K562 (cell line): ENCODE results near the gene RAB14. TPM values are rescaled to one million over a fixed set of nuclear protein-coding genes. Genes with fewer than 3 reads are reported as not detected.

Experiments
- ATAC-seq: fragments of 200-7000 bp; cut with Tn5 transposase; 3 replicates; pipeline ENCODE4 v1.9.1; 2020; ENCODE audit warnings: moderate library complexity
- BruUV-seq: library from RNA; stranded (reverse); fragments of 400-500 nt; replicated peaks from 2 replicates; lab custom pipeline; 2021; lab: Mats Ljungman, UMichigan
- CTCF ChIA-PET: fragments of 300-600 bp; formaldehyde crosslinking; extraction: SDS; loops from one replicate; lab custom pipeline; 2021; ENCODE audit warnings: low intra/inter-chr PET ratio; lab: Yijun Ruan, JAX
- POLR2A ChIA-PET: fragments of 300-600, 350-650 bp; sonication (Branson Sonifier 250); formaldehyde crosslinking; extraction: SDS; loops from one replicate; lab custom pipeline; 2021; ENCODE audit warnings: antibody characterized with exemption, inconsistent platforms; lab: Yijun Ruan, JAX
- DNase-seq, 4 experiments: peaks; one replicate each; pipeline versions ENCODE4 v3.0.0 to v3.0.0-alpha.2; 2011 to 2018; ENCODE audit warnings: low spot score in 3 of 4, mixed read lengths in 3 of 4; ENCODE audit errors: extremely low read depth in 1 of 4
- FAIRE-seq: peaks from 2 replicates; lab custom pipeline; 2011; peaks lifted over from hg19 to GRCh38; lab: Jason Lieb, UNC
- H2AFZ ChIP-seq: 2 replicates; pipeline ENCODE4 v1.6.0; 2011; ENCODE audit warnings: low read depth, low read length, control low read depth, inconsistent platforms
- H3K27ac ChIP-seq: fragments of 200-600 bp; 3 replicates; pipeline ENCODE4 v1.8.0; 2011; ENCODE audit warnings: low read depth, mild to moderate bottlenecking, control low read depth, inconsistent platforms, low read length, moderate library complexity, mixed read lengths; ENCODE audit errors: extremely low read depth
- H3K27me3 ChIP-seq, 2 experiments: fragments of 300-600 bp in 1 of 2; 2 replicates in 1 of 2; 3 replicates in 1 of 2; pipeline versions ENCODE4 v1.6.0 to v1.8.0; 2011; ENCODE audit warnings: inconsistent platforms in 2 of 2, low read length in 2 of 2, mild to moderate bottlenecking in 1 of 2, mixed read lengths in 1 of 2, moderate library complexity in 1 of 2; ENCODE audit not compliant: control insufficient read depth in 2 of 2, insufficient read depth in 2 of 2
- H3K36me3 ChIP-seq: fragments of 300-600 bp; 3 replicates; pipeline ENCODE4 v1.8.0; 2011; ENCODE audit warnings: mild to moderate bottlenecking, low read length, inconsistent platforms; ENCODE audit not compliant: control insufficient read depth, insufficient read depth
- H3K4me1 ChIP-seq, 2 experiments: fragments of 200-600 bp in 1 of 2; replicated peaks in 1 of 2; 2 replicates in 1 of 2; 3 replicates in 1 of 2; pipeline versions ENCODE4 v1.5.1 to v1.8.0; 2011; ENCODE audit warnings: inconsistent platforms in 2 of 2, low read length in 2 of 2, mild to moderate bottlenecking in 1 of 2, mixed read lengths in 1 of 2, moderate library complexity in 1 of 2; ENCODE audit not compliant: control insufficient read depth in 2 of 2, insufficient read depth in 2 of 2
- H3K4me2 ChIP-seq: 2 replicates; pipeline ENCODE4 v1.6.1; 2011; ENCODE audit warnings: low read length, control low read depth, inconsistent platforms, mixed read lengths; ENCODE audit not compliant: insufficient read depth
- H3K4me3 ChIP-seq: fragments of 200-600 bp; sonication (generic), shearing (Covaris generic); 2 replicates; pipeline ENCODE4 v1.5.1; 2016; ENCODE audit warnings: control low read depth, inconsistent platforms
- H3K79me2 ChIP-seq: fragments of 200-600 bp; 3 replicates; pipeline ENCODE4 v1.8.0; 2011; ENCODE audit warnings: low read length, inconsistent platforms; ENCODE audit not compliant: control insufficient read depth, insufficient read depth
- H3K9ac ChIP-seq, 2 experiments: 2 replicates each; pipeline versions ENCODE4 v1.6.0 to v1.6.1; 2011; ENCODE audit warnings: low read depth in 2 of 2, low read length in 2 of 2, control low read depth in 1 of 2, inconsistent platforms in 1 of 2, mild to moderate bottlenecking in 1 of 2, mixed read lengths in 1 of 2; ENCODE audit not compliant: insufficient read depth in 1 of 2
- H3K9me1 ChIP-seq: one replicate; pipeline ENCODE4 v1.6.0; 2011; ENCODE audit warnings: inconsistent platforms, mild to moderate bottlenecking, low read length, moderate library complexity; ENCODE audit not compliant: control insufficient read depth, insufficient read depth
- H3K9me3 ChIP-seq: replicated peaks from 2 replicates; pipeline ENCODE4 v1.5.1; 2011; ENCODE audit warnings: low read depth, low read length, inconsistent platforms; ENCODE audit not compliant: control insufficient read depth, insufficient read depth
- H4K20me1 ChIP-seq: replicated peaks from 2 replicates; pipeline ENCODE4 v1.6.1; 2011; ENCODE audit warnings: low read length, inconsistent platforms, mixed read lengths; ENCODE audit not compliant: control insufficient read depth, insufficient read depth
- ELF1 ChIP-seq: fragments of 200-800 bp; sonication (Bioruptor generic); IDR thresholded peaks from 2 replicates; pipeline ENCODE4 v1.6.1; 2016; ENCODE audit warnings: missing genetic modification characterization, missing compliant biosample characterization
- LCOR ChIP-seq: sonication (generic); formaldehyde crosslinking; IDR thresholded peaks from 2 replicates; pipeline ENCODE4 v1.8.0; 2022; ENCODE audit warnings: mild to moderate bottlenecking, missing genetic modification reagents
- PHB ChIP-seq: fragments of 250-450 bp; sonication (Bioruptor Pico); IDR thresholded peaks from 2 replicates; pipeline ENCODE4 v1.5.0; 2021
- POLR2B ChIP-seq: fragments of 450-650 bp; IDR thresholded peaks from 2 replicates; pipeline ENCODE4 v1.6.1; 2018; ENCODE audit warnings: low read depth; ENCODE audit not compliant: partially characterized antibody
- SMARCB1 ChIP-seq: IDR thresholded peaks from 2 replicates; pipeline ENCODE4 v1.6.1; 2011; ENCODE audit warnings: improper control_type of control experiment, low read depth; ENCODE audit not compliant: insufficient read length
- ZBTB49 ChIP-seq: sonication (generic); formaldehyde crosslinking; IDR thresholded peaks from 2 replicates; pipeline ENCODE4 v1.8.0; 2022; ENCODE audit warnings: missing genetic modification reagents, mild to moderate bottlenecking, borderline replicate concordance
- WGBS: fragments of 100-300 bp; shearing (Covaris generic); methylation state at CpG from one replicate; pipeline ENCODE4 v1.1.6; 2016; ENCODE audit warnings: low coverage, mixed read lengths; ENCODE audit not compliant: insufficient coverage; ENCODE audit errors: missing lambda C conversion rate; 5-methylcytosine and 5-hydroxymethylcytosine counted together
- in situ Hi-C: fragments of 300-500 bp; cut with MboI; formaldehyde crosslinking; loops from 4 replicates; pipeline ENCODE4 v1.15.0; 2018; ENCODE audit warnings: inconsistent platforms, mixed read lengths
- intact Hi-C: fragments of 100-400 bp; cut with micrococcal nuclease; formaldehyde crosslinking; loops from 2 replicates; pipeline ENCODE4 v1.14.2; 2022
- polyA plus RNA-seq, 8 experiments: library from polyadenylated mRNA; depleted of rRNA in 4 of 8; stranded (reverse) in 5 of 8; unstranded in 3 of 8; fragments of >200 nt; fragmentation: Nextera tagmentation in 2 of 8; fragmentation: Illumina TruSeq in 1 of 8; extraction: Ambion mirVana in 2 of 8; extraction: Trizol in 1 of 8; gene quantifications; 2 replicates each; pipeline versions ENCODE4 v1.2.1 to v1.2.3, GENCODE V29; 2011 to 2014; ENCODE audit warnings: inconsistent platforms in 1 of 8, missing spikeins in 1 of 8
- total RNA-seq, 7 experiments: library from RNA; depleted of rRNA in 6 of 7; stranded (reverse); fragments of >200 nt in 6 of 7; fragmentation: Illumina TruSeq in 2 of 7; extraction: Trizol in 2 of 7; gene quantifications; 2 replicates each; pipeline versions ENCODE4 v1.2.1 to v1.2.3, GENCODE V29; 2011 to 2021; ENCODE audit warnings: low replicate concordance in 1 of 7
- TF ChIP-seq, protein P1 (sequence below): fragments of 450-650 bp; IDR thresholded peaks from 2 replicates; pipeline ENCODE4 v1.7.1; 2018; ENCODE audit warnings: mild to moderate bottlenecking, low read depth; ENCODE audit not compliant: partially characterized antibody
- TF ChIP-seq, protein P2 (sequence below): sonication (generic); formaldehyde crosslinking; IDR thresholded peaks from 2 replicates; pipeline ENCODE4 v1.8.0; 2022; ENCODE audit warnings: mild to moderate bottlenecking, missing genetic modification reagents, borderline replicate concordance

The RAB14 gene
- total and polyA plus RNA-seq, 9 of the 15 experiments (the other 6 are each of a cell fraction or from before 2014, with no cell fraction given) = 10.3 to 41.8 (median 20.9) TPM

GRCh38 chr9:121168052-121168451, 33.6 kb downstream of the RAB14 start:
- WGBS = 100% methylated on average over 2 of the region's 2 CpGs
- ChIA-PET POLR2A (interaction anchor here (1.8 kb wide), 1 partner anchor 46 kb away, joined by 6 read pairs; no protein-coding TSS in a partner anchor), CTCF (no interaction called here)
- no peak for DNase-seq
- in situ Hi-C loops = loop anchor here (5.0 kb wide), 1 partner anchor 426 kb away; no protein-coding TSS in a partner anchor
- Histone ChIP-seq H3K79me2 (no peaks in the 10 kb centered on the region), H3K9ac (no peak overlapping the region), H3K27me3 (no peaks in the 10 kb centered on the region), H3K27ac (no peak overlapping the region), H3K4me1 (no peaks in the 10 kb centered on the region), H3K36me3 (peaks cover 76% of the 10 kb centered on the region), H3K4me3 (no peak overlapping the region), H3K9me1 (no peaks in the 10 kb centered on the region), H3K9me3 (no peaks in the 10 kb centered on the region), H3K4me2 (no peak overlapping the region), H2AFZ (no peak overlapping the region), H4K20me1 (no peaks in the 10 kb centered on the region)
- BruUV-seq = no TSS peak
- ATAC-seq = no peak
- intact Hi-C loops = no loop called here
- no peak for FAIRE-seq
- TF ChIP-seq, protein P1, sequence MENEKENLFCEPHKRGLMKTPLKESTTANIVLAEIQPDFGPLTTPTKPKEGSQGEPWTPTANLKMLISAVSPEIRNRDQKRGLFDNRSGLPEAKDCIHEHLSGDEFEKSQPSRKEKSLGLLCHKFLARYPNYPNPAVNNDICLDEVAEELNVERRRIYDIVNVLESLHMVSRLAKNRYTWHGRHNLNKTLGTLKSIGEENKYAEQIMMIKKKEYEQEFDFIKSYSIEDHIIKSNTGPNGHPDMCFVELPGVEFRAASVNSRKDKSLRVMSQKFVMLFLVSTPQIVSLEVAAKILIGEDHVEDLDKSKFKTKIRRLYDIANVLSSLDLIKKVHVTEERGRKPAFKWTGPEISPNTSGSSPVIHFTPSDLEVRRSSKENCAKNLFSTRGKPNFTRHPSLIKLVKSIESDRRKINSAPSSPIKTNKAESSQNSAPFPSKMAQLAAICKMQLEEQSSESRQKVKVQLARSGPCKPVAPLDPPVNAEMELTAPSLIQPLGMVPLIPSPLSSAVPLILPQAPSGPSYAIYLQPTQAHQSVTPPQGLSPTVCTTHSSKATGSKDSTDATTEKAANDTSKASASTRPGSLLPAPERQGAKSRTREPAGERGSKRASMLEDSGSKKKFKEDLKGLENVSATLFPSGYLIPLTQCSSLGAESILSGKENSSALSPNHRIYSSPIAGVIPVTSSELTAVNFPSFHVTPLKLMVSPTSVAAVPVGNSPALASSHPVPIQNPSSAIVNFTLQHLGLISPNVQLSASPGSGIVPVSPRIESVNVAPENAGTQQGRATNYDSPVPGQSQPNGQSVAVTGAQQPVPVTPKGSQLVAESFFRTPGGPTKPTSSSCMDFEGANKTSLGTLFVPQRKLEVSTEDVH = no peak
- TF ChIP-seq PHB (CRISPR knock-in tag) (no peak), POLR2B (no peak), ELF1 (tag) (no peak), ZBTB49 (CRISPR knock-in tag) (no peak), SMARCB1 (no peak), LCOR (CRISPR knock-in tag) (no peak)
- TF ChIP-seq, protein P2, sequence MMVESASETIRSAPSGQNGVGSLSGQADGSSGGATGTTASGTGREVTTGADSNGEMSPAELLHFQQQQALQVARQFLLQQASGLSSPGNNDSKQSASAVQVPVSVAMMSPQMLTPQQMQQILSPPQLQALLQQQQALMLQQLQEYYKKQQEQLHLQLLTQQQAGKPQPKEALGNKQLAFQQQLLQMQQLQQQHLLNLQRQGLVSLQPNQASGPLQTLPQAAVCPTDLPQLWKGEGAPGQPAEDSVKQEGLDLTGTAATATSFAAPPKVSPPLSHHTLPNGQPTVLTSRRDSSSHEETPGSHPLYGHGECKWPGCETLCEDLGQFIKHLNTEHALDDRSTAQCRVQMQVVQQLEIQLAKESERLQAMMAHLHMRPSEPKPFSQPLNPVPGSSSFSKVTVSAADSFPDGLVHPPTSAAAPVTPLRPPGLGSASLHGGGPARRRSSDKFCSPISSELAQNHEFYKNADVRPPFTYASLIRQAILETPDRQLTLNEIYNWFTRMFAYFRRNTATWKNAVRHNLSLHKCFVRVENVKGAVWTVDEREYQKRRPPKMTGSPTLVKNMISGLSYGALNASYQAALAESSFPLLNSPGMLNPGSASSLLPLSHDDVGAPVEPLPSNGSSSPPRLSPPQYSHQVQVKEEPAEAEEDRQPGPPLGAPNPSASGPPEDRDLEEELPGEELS (CRISPR knock-in tag) = no peak
